ENCODE measurements around the gene RNU6-1.

The RNU6-1 gene

DNA sequence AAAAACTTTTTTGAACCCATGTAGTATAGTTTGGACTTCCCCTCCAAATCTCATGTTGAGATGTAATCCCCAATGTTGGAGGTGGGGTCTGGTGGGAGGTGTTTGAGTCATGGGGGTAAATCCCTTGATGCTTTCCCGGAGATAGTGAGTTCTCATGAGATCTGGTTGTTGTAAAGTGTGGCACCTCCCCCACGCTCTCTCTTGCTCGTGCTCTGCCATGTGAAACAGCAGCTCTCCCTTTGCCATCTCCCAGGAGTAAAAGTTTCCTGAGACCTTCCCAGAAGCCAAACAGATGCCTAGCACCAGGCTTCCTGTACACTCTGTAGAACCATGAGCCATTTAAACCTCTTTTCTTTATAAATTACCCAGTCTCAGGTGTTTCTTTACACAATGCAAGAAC lies 16.0 kb upstream of the RNU6-1 start:
- no peak for DNase-seq

DNA sequence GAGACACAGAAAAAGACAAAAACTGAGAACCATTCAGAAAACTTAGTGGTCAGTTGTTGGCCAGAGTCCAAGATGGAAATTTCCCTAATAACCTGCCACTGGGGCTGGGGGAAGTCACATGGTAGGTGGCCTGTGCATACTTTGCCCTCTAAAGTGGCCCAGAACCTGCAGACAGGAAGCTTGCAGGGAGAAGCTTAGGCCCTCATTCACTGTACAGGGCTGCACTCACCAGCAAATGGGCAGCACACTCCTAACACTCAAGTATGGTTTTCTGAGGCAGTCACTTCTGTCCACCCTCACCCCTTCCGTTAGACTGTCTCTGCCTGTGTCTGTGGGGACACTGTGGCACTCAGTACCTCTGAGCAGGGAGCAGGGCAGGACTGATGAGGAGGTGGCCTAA lies 14.5 kb upstream of the RNU6-1 start:
- DNase-seq = no peak

DNA sequence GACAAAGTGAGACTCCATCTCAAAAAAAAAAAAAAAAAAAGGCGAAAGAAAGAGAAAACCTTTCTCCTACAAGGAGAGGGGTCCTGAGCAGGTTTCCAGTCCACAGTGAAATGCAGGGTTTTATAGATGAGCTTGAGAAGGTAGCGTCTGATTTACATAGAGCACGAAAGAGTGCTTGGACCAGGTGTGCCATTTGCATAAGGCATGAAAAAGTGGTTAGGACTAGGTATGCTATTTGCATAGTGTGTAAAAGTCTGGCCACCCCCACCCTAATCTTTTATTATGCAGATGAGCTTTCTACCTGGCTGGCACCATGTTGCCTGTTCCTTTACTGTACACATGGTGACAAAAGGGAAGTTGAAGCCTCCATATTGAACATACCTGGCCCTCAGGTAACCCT lies 13.6 kb upstream of the RNU6-1 start:
- DNase-seq = no peak

DNA sequence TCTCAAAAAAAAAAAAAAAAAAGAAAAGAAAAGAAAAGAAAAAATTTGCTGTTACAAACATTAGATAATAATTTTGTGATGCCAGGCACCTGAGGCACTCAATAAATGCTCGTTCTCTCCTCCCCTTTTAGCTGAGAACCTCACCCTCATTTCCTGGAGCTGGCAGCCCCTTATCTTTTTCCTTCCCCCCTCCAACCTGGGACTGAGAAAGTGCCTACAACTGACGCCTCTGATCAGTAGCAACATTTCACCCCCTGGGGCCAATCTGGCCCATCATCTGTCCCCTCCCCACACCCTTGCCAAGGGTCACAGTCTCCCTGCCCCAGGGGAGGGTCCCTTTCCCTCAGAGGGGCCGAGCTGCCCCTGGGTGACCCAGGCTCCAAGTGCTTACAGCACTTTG lies 12.6 kb upstream of the RNU6-1 start:
- DNase-seq = no peak

DNA sequence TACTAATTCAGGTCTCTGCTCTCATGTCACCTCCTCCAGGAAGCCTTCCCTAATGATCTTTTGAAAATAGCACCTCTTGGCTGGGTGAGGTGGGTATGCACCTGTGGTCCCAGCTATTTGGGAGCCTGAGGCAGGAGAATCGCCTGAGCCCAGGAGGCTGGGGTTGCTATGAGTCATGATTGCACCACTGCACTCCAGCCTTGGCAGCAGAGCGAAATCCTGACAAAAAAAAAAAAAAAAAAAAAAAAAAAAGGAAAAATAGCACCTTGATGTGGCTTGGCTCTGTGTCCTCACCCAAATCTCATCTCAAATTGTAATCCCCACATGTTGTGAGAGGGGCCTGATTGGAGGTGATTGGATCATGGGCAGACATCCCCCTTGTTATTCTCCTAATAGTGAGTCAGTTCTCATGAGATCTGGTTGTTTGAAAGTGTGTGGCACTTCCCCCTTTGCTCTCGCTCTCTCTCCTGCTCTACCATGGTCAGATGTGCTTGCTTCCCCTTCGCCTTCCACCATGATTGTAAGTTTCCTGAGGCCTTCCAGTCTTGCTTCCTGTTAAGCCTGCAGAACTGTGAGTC lies 11.2 kb upstream of the RNU6-1 start:
- no peak for DNase-seq

DNA sequence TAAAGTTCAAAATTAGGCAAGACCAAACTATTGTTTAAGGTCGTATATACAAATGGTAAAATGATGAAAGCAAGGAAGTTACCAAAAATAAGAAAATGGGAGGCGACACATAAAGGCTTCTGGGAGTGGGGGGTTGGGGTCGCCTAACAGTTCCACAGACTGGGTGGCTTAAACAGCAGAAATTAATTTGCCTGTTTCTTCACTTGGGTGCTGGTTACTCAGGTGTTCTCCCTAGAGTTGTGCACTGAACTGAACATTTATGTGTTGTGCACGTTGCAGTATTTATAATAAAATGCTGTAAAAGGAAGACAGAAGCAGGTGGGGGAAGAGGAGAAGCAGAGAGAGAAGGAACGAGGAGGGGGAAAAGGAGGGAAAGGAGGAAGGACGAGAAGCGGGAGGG lies 10.5 kb upstream of the RNU6-1 start:
- no peak for DNase-seq

DNA sequence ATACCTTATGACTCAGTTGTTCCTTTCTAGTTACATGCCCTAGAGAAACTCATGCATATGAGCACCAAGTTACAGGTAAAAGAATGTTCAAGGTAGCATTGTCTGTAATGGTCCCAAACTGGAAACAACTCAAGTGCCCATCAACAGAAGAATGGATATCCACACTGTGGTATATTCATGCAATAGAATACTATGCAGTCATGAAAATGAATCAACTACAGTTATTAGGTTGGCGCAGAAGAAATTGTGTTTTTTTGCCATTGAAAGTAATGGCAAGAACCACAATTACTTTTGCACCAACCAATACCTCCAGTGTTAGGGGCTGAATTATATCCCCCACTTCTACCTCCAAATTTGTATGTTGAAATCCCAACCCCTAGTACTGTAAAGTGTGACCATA lies 9.7 kb upstream of the RNU6-1 start:
- no peak for DNase-seq

DNA sequence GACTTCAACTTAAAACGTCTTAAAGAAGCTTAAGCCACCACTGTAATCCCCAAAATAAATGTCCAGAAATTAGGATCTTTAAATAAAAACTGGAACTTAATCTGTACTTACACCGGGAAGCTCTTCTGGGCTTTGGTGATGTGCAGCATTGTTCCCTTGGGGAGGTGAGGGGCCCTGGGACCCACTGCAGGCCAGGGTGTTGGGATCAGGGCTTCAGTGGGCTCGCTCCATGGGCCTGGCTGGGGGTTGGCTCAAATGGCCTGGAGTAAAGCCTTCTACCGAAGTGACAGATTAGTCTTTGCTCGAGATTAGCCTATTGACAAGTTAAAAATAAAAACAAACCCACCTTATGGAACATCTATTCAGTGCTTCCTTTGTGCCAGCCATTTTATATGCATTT lies 6.1 kb upstream of the RNU6-1 start:
- DNase-seq = no peak

DNA sequence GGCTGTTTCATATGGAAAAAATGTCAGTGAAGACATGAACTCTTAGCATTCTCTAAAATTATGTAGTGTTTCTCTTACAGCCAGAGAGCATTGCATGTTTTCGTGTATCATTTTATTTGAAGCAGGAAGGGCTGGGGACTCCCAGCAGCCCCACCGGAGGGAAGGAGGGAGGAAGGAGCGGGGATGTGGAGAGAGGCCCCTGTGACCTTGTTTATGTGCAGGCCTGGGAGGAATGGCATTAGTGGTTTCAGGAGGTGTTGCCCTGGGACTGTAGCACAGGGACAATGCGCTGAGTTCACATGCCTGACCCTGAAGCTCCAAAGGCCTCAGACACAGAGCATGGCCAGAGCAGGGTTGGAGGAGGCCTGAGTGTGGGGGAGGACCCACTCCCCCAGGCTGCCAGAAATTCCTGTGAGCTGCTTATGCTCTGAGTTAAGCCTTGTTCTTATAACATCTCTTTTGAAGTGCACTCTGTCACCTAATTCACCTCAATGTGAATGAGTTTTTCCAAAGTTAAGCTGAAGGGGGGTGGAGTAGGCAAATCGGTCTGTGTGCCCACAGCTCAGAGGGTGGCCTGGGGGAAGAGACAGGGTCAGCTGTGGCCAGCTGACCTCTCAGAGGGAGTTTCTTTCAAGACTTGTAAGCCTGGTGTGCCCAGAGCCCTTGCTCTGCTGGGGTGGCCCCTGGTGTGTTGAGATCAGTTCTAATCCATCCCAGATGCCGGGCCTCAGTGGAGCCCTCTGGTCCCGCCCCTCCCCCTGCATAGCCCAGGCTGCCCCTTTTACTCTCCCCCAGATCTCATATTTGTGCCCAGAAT lies 3.9 kb upstream of the RNU6-1 start:
- DNase-seq = no peak

DNA sequence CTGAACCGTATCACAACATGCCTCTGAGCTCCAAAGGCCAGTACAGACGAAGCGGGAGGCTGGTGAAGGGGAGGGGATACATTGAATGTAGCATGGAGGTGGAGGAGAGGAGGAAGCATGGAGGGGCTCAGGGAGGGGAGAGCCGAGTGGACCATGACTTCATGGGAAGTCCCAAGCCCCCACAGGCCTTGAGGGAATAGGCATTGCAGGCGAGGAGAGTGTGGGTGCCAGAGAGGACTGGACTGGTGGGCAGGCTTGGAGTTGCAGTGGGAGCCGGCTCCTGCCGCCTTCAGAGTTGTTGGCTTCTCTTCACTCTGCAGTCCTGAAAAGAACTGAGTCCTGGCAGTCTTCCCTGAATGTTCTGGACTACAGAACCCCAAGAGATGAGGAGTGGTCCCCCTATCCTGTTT lies 3.3 kb upstream of the RNU6-1 start:
- no peak for DNase-seq

DNA sequence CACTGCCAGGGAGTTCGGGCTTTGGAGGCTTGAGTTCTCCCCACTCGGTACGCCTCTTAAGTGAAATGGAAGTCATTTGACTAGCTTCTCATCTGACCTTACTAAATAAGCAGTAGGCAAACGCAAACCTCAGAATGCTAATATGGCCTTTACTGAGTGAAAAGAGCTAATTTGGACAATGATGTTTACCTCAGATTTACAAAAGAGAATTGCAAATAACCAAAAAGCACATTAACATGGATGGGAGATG lies 1.6 kb upstream of the RNU6-1 start:
- DNase-seq = no peak

DNA sequence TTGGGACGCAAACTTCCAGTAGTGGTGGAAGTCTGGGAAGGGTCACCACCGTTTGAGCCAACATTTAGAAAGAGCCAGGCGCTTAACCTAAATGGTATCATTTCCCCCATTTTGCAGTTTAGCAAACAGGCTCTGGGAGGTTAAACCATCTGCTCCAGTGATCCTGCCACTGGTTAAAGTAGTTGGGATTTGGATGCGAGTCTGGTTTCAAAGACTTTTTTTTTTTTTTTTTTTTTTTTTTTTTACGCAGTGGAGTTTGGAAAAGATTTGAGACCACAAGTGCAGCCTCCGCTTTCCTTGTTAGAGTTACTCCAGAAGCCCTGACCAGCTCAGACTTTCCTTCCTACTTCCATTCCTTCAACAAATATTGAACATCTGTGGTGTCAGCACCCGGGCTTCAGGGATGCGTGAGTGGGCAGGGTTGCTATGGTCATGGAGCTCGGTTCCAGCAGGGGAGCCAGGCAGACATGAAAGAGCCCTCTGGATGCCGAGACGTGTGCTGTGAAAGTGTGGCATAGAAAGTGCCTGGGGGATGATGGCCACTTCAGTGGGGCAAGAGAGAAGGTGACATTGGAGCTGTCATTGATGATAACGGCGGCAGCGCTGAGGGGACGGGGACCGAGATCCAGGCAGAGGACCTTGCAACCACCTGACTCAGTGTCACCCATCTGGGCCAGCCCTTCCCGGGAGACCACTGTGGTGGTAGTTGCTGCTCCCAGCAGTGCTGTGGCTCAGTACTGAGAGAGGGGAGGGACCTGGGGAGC lies 1.1 kb upstream of the RNU6-1 start:
- no peak for DNase-seq

DNA sequence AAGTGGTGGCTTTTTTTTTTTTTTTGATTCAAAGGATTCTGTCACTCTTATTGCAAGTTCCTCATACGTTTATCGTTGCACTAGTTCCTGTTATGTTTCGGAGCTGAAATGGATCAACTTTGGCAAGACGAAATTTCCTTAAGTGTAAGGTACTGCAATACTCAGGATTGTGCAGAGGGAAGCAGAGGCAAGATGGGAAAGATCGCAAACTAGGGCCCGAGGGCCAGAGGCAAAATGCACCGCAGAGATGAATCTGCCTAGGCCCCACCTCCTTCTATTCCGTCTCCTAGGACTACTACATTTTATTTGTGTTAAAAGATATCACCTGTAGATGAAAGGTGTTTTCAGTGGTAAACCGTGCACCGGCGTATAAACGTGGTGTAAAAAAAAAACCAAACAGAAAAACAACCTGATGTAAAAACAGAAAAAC lies 331 bp downstream of the RNU6-1 start:
- no peak for DNase-seq

DNA sequence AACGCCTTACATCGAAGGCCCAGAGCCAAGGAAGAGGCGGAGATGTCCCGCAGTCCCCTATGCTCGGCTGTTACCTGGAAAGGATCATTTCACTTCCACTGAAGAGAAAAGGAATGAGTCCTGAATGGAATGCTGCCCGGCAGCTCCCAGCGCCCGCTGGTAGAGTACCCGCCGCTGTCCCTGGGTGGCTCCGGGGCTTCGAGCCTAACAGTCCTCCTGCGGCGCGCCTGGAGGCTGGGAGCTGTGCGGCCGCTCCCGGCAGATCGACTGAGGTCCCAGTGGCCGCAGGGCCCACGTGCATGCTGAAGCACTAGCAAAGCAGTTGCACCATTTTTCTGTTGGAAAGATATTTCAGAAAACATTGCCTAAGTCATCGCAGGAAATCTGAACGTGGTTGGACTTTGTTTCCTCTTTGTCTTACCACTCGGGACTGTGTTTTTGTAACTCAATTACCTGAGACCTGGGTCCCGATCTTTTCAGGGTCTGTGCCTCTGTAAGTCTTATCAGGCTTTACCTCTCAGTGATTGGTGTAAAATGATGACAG lies 984 bp downstream of the RNU6-1 start:
- DNase-seq = no peak

DNA sequence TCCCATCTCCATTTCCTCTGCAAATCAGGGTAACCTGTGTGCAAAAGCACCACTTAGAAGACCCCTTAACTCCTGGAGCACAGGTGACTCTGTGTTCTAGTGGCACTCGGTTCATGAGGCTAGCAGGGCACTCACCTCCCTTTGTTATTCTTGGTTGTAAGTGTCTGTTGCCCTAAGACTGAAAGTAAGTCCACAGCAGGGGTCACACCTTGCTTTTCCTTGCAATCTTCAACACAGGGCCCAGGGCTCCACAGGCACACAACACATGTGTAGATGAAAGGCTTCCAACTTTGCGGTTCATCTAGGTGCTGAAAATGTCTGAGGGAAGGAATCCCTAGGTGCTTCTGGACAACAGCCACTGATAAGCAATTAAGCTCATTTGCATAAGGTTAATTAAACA lies 2.9 kb downstream of the RNU6-1 start:
- DNase-seq = no peak

DNA sequence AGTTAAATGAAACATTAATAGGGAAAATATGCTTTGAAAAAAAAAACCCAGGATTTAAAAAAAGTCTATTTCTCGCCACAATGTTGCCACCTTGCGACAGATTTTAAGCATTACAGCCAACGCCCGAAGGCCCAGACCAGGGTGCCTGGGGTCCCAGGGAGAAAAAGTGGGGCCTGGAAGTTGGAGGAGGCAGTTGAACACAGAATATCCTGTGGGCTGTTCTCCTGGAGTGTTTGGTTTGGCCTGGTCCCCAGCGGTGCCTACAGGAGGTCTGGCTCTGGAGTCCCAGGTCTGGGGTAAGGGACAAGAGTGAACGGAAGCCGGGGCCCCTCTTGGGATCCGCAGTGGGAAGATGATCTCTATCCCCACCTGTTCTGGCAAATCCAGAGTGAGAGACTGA lies 3.4 kb downstream of the RNU6-1 start:
- DNase-seq = no peak

DNA sequence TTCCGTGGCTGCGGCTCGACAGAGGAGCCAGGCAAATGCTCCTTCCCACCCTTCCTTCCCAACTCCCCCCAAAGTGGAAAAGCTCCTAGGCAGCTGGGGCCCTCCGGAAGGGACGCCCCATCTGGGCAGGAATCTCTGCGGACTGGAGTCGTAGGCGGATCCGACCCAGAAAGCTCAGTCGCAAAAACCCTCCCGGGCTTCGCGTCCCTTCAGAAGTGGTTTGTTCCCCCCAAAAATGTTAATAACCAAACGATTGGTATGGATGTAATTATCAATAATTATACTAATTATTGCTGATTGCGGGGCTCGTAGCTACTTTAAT lies 3.8 kb downstream of the RNU6-1 start:
- DNase-seq = no peak

DNA sequence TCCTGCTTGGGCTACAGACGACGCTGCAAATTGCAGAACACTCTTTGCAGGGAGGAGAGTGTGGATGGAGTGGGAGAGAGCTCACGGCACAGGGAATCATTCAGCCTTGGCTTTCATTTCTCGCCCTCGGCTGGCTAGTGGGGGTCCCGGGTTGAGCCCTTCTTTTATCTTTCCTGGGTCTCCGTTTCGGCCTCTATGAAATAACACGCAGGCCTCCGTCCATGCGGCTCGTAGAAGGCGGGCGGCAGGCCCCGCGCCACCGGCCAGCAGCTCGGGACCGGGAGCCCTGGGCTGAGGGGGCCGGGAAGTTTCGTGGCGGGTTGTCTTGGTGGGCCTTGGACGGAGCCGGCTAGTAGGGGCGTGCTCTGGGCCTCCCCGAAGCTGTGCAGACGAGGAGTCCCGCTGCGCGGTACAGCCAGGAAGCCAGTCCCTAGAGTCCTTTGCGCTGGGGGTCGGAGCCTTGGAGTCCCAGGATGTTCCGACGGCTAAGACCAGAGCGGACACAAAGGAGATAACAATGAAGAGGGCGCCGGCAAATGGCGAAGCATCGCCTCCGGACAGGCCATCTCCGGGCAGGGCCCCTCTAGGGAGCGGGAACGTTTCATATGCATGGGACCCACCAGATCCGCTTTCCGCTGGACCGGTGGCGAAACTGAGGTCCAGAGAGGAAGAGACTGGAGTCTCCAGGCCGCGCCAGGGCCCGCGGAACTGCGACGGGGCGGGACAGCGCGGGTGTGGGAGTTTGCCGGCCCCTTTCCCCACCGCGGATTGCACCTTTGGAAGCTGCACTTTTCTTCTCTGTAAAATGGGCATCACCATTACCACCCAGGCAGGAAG lies 4.3 kb downstream of the RNU6-1 start:
- no peak for DNase-seq

DNA sequence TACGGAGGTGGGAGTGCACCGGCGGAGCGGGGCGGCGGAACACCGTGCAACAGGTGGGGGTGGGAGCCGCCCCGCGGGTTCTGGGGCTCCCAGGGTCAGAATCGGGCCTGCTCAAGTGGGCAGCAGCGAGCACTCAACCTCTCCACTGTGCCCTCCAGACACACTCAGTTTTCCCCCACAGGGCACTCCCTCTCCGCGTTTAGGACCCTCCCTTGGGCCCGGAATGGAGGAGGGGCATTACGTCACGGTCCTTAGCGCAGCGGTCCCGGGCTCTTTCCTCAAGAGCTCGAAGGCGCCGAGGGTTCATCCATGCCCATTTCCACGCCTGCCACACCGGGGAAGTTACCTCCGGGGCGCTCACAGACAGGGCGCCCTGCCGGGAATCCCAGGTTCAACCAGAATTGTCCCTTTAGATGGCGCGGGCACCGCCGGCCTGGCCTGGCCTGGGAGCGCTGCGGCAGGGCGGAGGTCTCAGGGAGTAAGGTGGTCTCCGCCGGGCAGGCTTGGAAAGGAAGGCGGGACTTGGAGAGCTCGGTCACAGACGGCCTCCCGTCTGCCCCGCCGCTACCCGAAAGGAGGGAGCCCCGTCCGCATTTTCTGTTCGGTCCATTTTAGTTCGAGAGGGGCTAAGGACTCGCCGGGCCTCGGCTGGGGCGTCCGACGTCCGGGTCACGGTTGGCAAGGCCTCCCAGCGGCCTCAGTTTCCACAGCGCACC lies 5.1 kb downstream of the RNU6-1 start:
- DNase-seq = no peak

DNA sequence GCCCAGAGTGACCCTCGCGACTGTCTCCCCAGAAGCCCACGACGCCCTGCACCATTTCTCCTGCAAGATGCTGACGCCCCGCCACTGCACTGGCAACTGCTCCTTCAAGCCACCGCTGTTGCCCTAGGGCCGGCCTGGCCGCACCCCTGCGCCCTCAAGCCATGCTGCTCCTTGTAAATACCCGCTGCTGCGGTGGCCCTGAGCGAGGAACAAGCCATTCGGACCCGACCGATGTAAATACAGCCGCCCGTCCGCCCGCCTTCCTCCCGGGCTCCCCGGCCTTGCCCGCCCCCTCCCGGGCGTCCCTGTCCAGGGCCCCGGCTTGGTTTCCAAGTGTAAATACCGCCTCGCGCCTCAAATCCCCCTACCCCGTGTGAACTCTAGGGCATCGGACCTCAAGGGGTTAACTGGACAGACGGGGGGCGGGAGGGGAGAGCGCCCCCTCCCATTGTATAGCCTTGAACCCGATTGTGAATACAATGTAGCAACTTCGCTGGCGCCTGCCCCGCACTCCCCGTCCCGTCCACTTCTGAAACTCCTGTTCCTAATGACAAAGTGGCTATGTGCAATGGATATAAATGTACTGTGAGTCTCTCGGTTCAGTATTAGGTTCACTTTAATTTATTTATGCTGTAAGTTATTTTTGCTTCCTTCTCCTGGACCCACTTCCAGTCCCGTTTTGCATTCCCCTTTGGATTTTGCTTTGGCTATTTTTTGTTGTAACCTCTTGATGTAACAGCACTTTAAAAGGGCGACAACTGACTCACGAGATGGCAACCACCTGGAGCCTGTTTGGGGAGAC lies 5.9 kb downstream of the RNU6-1 start:
- DNase-seq = no peak

DNA sequence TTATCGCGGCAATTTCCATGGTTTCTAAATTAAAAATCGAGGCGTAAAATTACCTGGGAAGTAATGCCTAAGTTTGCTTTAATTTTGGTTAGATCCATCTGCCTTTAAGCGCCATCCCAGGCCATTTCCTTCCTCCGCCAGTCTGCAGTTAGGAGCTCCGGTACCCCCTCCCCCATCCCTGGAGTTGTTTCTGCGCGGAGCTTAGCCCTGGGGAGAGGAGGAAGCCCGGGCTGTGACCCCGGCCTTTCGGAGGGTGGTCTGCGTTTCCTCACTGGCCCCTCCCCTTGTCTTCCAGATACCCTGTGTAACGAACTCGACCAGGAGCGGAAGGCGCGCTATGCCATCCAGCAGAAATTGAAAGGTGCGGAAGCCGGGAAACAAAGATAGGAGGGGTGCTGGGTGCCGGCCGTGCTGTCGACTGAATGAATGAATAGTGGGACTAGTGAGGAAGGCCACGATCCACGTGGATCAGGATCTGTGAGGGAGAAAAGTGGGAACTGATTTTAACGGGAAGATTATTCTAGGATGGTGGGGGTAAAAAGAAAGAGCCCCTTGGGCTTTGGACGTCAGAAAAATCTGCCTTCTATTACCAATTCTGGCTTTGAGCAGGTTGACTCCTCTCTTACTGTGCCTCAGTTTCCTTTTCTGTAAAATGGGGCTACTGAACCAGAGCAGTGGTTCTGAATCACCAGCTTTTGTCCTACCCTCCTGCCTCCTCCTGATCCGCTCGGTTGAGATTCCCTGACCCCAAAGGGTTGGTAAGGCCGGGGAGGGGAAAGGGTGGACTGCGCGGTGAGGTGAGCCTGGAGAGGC lies 6.7 kb downstream of the RNU6-1 start:
- no peak for DNase-seq
